ENCODE data around the gene FAM181A. TPM values are rescaled to one million over a fixed set of nuclear protein-coding genes. Genes with fewer than 3 reads are reported as not detected.

FAM181A gene
- total and polyA plus RNA-seq, 2 of the 4 experiments (the other 2 are of a cell fraction): not detected

DNA sequence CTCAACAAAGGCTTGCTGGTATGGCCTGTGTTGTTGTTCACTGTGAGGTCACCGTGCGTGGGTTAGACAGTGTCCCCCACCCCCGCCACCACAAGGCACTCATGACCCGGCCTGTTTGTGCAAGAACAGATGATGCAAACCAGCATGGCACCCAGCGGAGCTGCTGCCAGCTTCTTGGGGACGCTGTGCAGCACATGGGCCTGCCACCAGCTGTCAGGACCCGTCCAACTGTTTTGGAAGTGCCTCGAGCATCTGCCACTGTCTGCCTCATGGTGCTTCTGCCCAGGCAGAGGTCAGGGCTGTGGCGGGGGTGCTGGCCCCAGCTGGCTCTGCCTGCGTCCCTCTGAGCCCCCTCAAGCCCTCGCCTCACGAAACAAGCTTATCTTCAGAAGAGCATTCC, 47.7 kb downstream of the FAM181A start:
- in situ Hi-C loops (cut with MboI; ENCODE audit: low sequenced_read_pairs) (no loop called here), intact Hi-C loops (cut with micrococcal nuclease) (no loop called here), dilution Hi-C loops (cut with HindIII; ENCODE audit: low sequenced_read_pairs, unreplicated experiment) (no loop called here)
- 86% methylated on average over 7 of the region's 12 CpGs; no CpG with 5 or more reads in 1 of the 2 experiments for WGBS, 2 experiments (ENCODE audit: extremely low coverage in 2 of 2, insufficient read length in 1 of 2)
- H3K56ac ChIP-seq (ENCODE audit: extremely low read depth, insufficient read depth, low read length): no peak overlapping the region
- H4K8ac ChIP-seq (ENCODE audit: low read depth in 2 of 2, low read length in 2 of 2): no peak overlapping the region
- no peak overlapping the region for H3K18ac ChIP-seq (ENCODE audit: low read depth, low read length)
- no peaks in the 10 kb centered on the region for H3K79me1 ChIP-seq (ENCODE audit: low read depth in 1 of 2, low read length in 2 of 2)
- TF ChIP-seq POLR2A (IDR thresholded peaks at IDR 0.05; ENCODE audit: low read depth, low read length) (no peak), USF2 (IDR thresholded peaks at IDR 0.05; ENCODE audit: low read depth, low read length) (no peak), MXI1 (IDR thresholded peaks at IDR 0.05; ENCODE audit: borderline replicate concordance, low read depth, low read length) (no peak)
- TF ChIP-seq, protein P1, sequence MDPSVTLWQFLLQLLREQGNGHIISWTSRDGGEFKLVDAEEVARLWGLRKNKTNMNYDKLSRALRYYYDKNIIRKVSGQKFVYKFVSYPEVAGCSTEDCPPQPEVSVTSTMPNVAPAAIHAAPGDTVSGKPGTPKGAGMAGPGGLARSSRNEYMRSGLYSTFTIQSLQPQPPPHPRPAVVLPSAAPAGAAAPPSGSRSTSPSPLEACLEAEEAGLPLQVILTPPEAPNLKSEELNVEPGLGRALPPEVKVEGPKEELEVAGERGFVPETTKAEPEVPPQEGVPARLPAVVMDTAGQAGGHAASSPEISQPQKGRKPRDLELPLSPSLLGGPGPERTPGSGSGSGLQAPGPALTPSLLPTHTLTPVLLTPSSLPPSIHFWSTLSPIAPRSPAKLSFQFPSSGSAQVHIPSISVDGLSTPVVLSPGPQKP (IDR thresholded peaks at IDR 0.05; ENCODE audit: borderline replicate concordance, low read depth, low read length): no peak
- peaks cover 7% of the 10 kb centered on the region; the same call in 1 of the 2 replicates for H3K9me1 ChIP-seq (ENCODE audit: insufficient read depth, low read length)
- peaks cover 7% of the 10 kb centered on the region for H3K4me1 ChIP-seq (ENCODE audit: control insufficient read depth, insufficient read depth, low read length)
- H4K5ac ChIP-seq (ENCODE audit: low read depth, low read length): no peak overlapping the region
- H3K14ac ChIP-seq (replicated peaks; ENCODE audit: low read depth, low read length): no peak overlapping the region
- ATAC-seq (ENCODE audit: low read depth) (no peak), DNase-seq (no peak)
- H2BK120ac ChIP-seq (ENCODE audit: low read depth, low read length): no peak overlapping the region
- no peak overlapping the region for H3K27ac ChIP-seq (ENCODE audit: insufficient read depth, low read length)
- H2BK15ac ChIP-seq (ENCODE audit: low read depth, low read length): no peak overlapping the region
- H3K23ac ChIP-seq (ENCODE audit: low read depth, low read length): no peak overlapping the region
- no peak overlapping the region for H2BK5ac ChIP-seq (ENCODE audit: low read depth, low read length, poor library complexity, severe bottlenecking)
- ChIA-PET CTCF (interaction anchor here (0.9 kb wide), 1 partner anchor 35 kb away, joined by 3 read pairs; no protein-coding TSS in a partner anchor), POLR2A (ENCODE audit: unreplicated experiment) (no interaction called here)
- H3K4me3 ChIP-seq (ENCODE audit: insufficient read depth, low read depth, low read length): no peak overlapping the region
- no peak overlapping the region for H2BK20ac ChIP-seq (ENCODE audit: low read depth, low read length)
- no peak overlapping the region for H3K9ac ChIP-seq (ENCODE audit: low read depth, low read length)
- no peak overlapping the region for H3K4me2 ChIP-seq (ENCODE audit: low read depth, low read length)
- H2AK5ac ChIP-seq (ENCODE audit: low read depth, low read length): no peak overlapping the region
- H2AFZ ChIP-seq (replicated peaks; ENCODE audit: low read length, poor library complexity): no peak overlapping the region
- H3K9me3 ChIP-seq (ENCODE audit: control insufficient read depth, insufficient read depth, low read length): peaks cover 2% of the 10 kb centered on the region; the same call in 1 of the 2 replicates
- no peak overlapping the region for H2AK9ac ChIP-seq (replicated peaks; ENCODE audit: low read depth, low read length, poor library complexity)
- no peaks in the 10 kb centered on the region for H4K20me1 ChIP-seq (ENCODE audit: insufficient read depth, low read length)
- H3K36me3 ChIP-seq (ENCODE audit: control insufficient read depth, insufficient read depth, low read length): no peaks in the 10 kb centered on the region
- H4K91ac ChIP-seq (ENCODE audit: insufficient read depth, low read depth, low read length): no peak overlapping the region
- peaks cover 2% of the 10 kb centered on the region; the same call in 1 of the 2 replicates for H3K27me3 ChIP-seq (ENCODE audit: control insufficient read depth, insufficient read depth, low read length)
- H3K4ac ChIP-seq (ENCODE audit: low read depth, low read length): no peak overlapping the region; the same call in 1 of the 2 replicates
- no TSS peak for BruUV-seq (replicated peaks)
